Caco-2 (cell line): ENCODE results near the gene CMBL. TPM values are rescaled to one million over a fixed set of nuclear protein-coding genes. Genes with fewer than 3 reads are reported as not detected.

ENCODE experiments used
- BruUV-seq: library from RNA; stranded (reverse); fragments of 400-500 nt; replicated peaks from 2 replicates; lab custom pipeline; 2021; lab: Mats Ljungman, UMichigan
- CTCF ChIA-PET: fragments of 300-600 bp; sonication (Branson Sonifier 250); formaldehyde crosslinking; loops from one replicate; lab custom pipeline; 2022; ENCODE audit warnings: antibody characterized with exemption; lab: Charles Lee
- POLR2A ChIA-PET: fragments of 300-600 bp; sonication (Branson Sonifier 250); formaldehyde crosslinking; loops from one replicate; lab custom pipeline; 2022; ENCODE audit warnings: antibody characterized with exemption; lab: Charles Lee
- DNase-seq, 2 experiments: peaks; one replicate each; pipeline versions ENCODE4 v3.0.0 to v3.0.0-alpha.2; 2020 to 2022
- H3K27me3 ChIP-seq: replicated peaks from 2 replicates; pipeline ENCODE4 v1.6.0; 2011; ENCODE audit warnings: low read length; ENCODE audit not compliant: control insufficient read depth, insufficient read depth
- H3K36me3 ChIP-seq: 2 replicates; pipeline ENCODE4 v1.5.1; 2011; ENCODE audit warnings: low read length; ENCODE audit not compliant: control insufficient read depth, insufficient read depth
- H3K4me1 ChIP-seq: fragments of 250-450 bp; sonication (Bioruptor Pico); 2 replicates; pipeline ENCODE4 v1.5.1; 2020; ENCODE audit warnings: mild to moderate bottlenecking
- H3K4me3 ChIP-seq: 2 replicates; pipeline ENCODE4 v1.5.1; 2011; ENCODE audit warnings: low read depth, mild to moderate bottlenecking, control low read depth, low read length
- H3K9me3 ChIP-seq: fragments of 250-450 bp; sonication (Bioruptor Pico); 2 replicates; pipeline ENCODE4 v1.5.1; 2020; ENCODE audit warnings: mild to moderate bottlenecking, moderate library complexity
- H3K27ac Mint-ChIP-seq: one replicate; pipeline ENCODE4 v1.8.0; 2022; ENCODE audit warnings: mixed read lengths; ENCODE audit not compliant: unreplicated experiment
- H3K27me3 Mint-ChIP-seq: one replicate; pipeline ENCODE4 v1.8.0; 2022; ENCODE audit warnings: mixed read lengths; ENCODE audit not compliant: insufficient read depth, unreplicated experiment
- H3K36me3 Mint-ChIP-seq: one replicate; pipeline ENCODE4 v1.8.0; 2022; ENCODE audit warnings: mild to moderate bottlenecking, mixed read lengths; ENCODE audit not compliant: insufficient read depth, unreplicated experiment
- H3K4me1 Mint-ChIP-seq: one replicate; pipeline ENCODE4 v1.8.0; 2022; ENCODE audit warnings: low read depth, mixed read lengths; ENCODE audit not compliant: unreplicated experiment
- H3K4me3 Mint-ChIP-seq: one replicate; pipeline ENCODE4 v1.8.0; 2022; ENCODE audit warnings: mild to moderate bottlenecking, moderate library complexity, mixed read lengths; ENCODE audit not compliant: unreplicated experiment
- H3K9me3 Mint-ChIP-seq: one replicate; pipeline ENCODE4 v1.8.0; 2022; ENCODE audit warnings: mixed read lengths; ENCODE audit not compliant: unreplicated experiment
- CTCF ChIP-seq, 2 experiments: fragments of 200-600 bp in 1 of 2; IDR thresholded peaks; 1 replicate in 1 of 2; 2 replicates in 1 of 2; pipeline versions ENCODE4 v1.5.1 to v1.8.0; 2011 to 2022; ENCODE audit warnings: antibody characterized with exemption in 1 of 2, control low read depth in 1 of 2, inconsistent platforms in 1 of 2, low read depth in 1 of 2, low read length in 1 of 2, mild to moderate bottlenecking in 1 of 2, moderate library complexity in 1 of 2; ENCODE audit not compliant: insufficient read depth in 1 of 2, severe bottlenecking in 1 of 2, unreplicated experiment in 1 of 2
- intact Hi-C: fragments of 100-400 bp; cut with micrococcal nuclease; formaldehyde crosslinking; loops from one replicate; pipeline ENCODE4 v1.10.0; 2022; ENCODE audit not compliant: unreplicated experiment
- total RNA-seq: library from RNA; stranded (reverse); gene quantifications from 2 replicates; pipeline ENCODE4 v1.2.3, GENCODE V29; 2022

Gene CMBL
- total RNA-seq, 1 experiment from 2014 or later: 18.4 TPM

- Histone ChIP-seq H3K4me1 (peaks cover 14% of the 10 kb centered on the region), H3K9me3 (no peaks in the 10 kb centered on the region), H3K4me3 (no peak overlapping the region), H3K27me3 (no peaks in the 10 kb centered on the region), H3K36me3 (peaks cover 7% of the 10 kb centered on the region)
- no TSS peak for BruUV-seq
- no peak overlapping the region for H3K27ac Mint-ChIP-seq
- ChIA-PET POLR2A (no interaction called here), CTCF (no interaction called here)
- no peak for DNase-seq
- H3K4me3 Mint-ChIP-seq: no peak overlapping the region
- peaks cover 24% of the 10 kb centered on the region for H3K4me1 Mint-ChIP-seq
- TF ChIP-seq CTCF (IDR thresholded peaks at IDR 0.05; ENCODE audit: insufficient read depth in 1 of 2, low read depth in 1 of 2, low read length in 1 of 2, severe bottlenecking in 1 of 2, unreplicated experiment in 1 of 2): no peak
- H3K27me3 Mint-ChIP-seq: no peaks in the 10 kb centered on the region
- intact Hi-C loops: no loop called here
- H3K36me3 Mint-ChIP-seq: peaks cover 96% of the 10 kb centered on the region
- H3K9me3 Mint-ChIP-seq: no peaks in the 10 kb centered on the region
Observed at GRCh38 chr5:10262995-10263394, 44.7 kb downstream of the CMBL start.

GRCh38 chr5:10262121-10262774, 45.5 kb downstream of the CMBL start:
- CTCF ChIA-PET: no interaction called here
- peaks cover 7% of the 10 kb centered on the region for H3K36me3 ChIP-seq
- POLR2A ChIA-PET: no interaction called here

GRCh38 chr5:10261065-10261464, 46.6 kb downstream of the CMBL start:
- no peak for DNase-seq
- no peaks in the 10 kb centered on the region for H3K27me3 Mint-ChIP-seq
- H3K27me3 ChIP-seq: no peaks in the 10 kb centered on the region
- H3K36me3 ChIP-seq: peaks cover 9% of the 10 kb centered on the region
- no peak for TF ChIP-seq CTCF (IDR thresholded peaks at IDR 0.05; ENCODE audit: insufficient read depth in 1 of 2, low read depth in 1 of 2, low read length in 1 of 2, severe bottlenecking in 1 of 2, unreplicated experiment in 1 of 2)
- CTCF ChIA-PET: no interaction called here
- H3K9me3 Mint-ChIP-seq: no peaks in the 10 kb centered on the region
- H3K4me3 Mint-ChIP-seq: no peak overlapping the region
- no peak overlapping the region for H3K27ac Mint-ChIP-seq
- peaks cover 100% of the 10 kb centered on the region for H3K36me3 Mint-ChIP-seq
- POLR2A ChIA-PET: interaction anchor here (1.0 kb wide), 1 partner anchor 11 kb away, joined by 4 read pairs; the partner anchor contains the start of genes ATPSCKMT and CCT5
- H3K4me3 ChIP-seq: no peak overlapping the region
- H3K4me1 Mint-ChIP-seq: peaks cover 28% of the 10 kb centered on the region
- H3K4me1 ChIP-seq: peaks cover 24% of the 10 kb centered on the region
- BruUV-seq: no TSS peak
- intact Hi-C loops: no loop called here
- H3K9me3 ChIP-seq: no peaks in the 10 kb centered on the region

More at GRCh38 chr5:10262121-10262774, 45.5 kb downstream of the CMBL start:
- no peaks in the 10 kb centered on the region for H3K9me3 ChIP-seq
- peaks cover 20% of the 10 kb centered on the region for H3K4me1 ChIP-seq
- Mint-ChIP-seq H3K36me3 (peaks cover 96% of the 10 kb centered on the region), H3K27me3 (no peaks in the 10 kb centered on the region), H3K4me1 (peaks cover 28% of the 10 kb centered on the region), H3K4me3 (no peak overlapping the region), H3K27ac (no peak overlapping the region), H3K9me3 (no peaks in the 10 kb centered on the region)
- BruUV-seq: no TSS peak
- intact Hi-C loops: no loop called here
- TF ChIP-seq CTCF (IDR thresholded peaks at IDR 0.05; ENCODE audit: insufficient read depth in 1 of 2, low read depth in 1 of 2, low read length in 1 of 2, severe bottlenecking in 1 of 2, unreplicated experiment in 1 of 2): no peak
- no peak overlapping the region for H3K4me3 ChIP-seq
- H3K27me3 ChIP-seq: no peaks in the 10 kb centered on the region
- no peak for DNase-seq
